ENCODE measurements around the gene SHKBP1. TPM values are rescaled to one million over a fixed set of nuclear protein-coding genes. Genes with fewer than 3 reads are reported as not detected.

The SHKBP1 gene
- total RNA-seq, 1 experiment from 2014 or later = 85.5 TPM

- DNase-seq (ENCODE audit: low spot score) = no peak
- TF ChIP-seq CTCF (conservative IDR thresholded peaks at IDR 0.05; ENCODE audit: low read depth, low read length) = no peak
- no peak for TF ChIP-seq EZH2 (IDR thresholded peaks at IDR 0.05; ENCODE audit: borderline replicate concordance, low read depth, low read length, poor library complexity, severe bottlenecking)
- Histone ChIP-seq H3K9me3 (ENCODE audit: low read depth, low read length, poor library complexity, severe bottlenecking) (no peaks in the 10 kb centered on the region), H3K27ac (ENCODE audit: low read depth, low read length, poor library complexity, severe bottlenecking) (no peak overlapping the region), H3K4me3 (ENCODE audit: low read depth, low read length, poor library complexity, severe bottlenecking) (no peak overlapping the region), H3K4me1 (ENCODE audit: insufficient read depth, low read length, poor library complexity, severe bottlenecking) (peaks cover 23% of the 10 kb centered on the region), H3K27me3 (replicated peaks; ENCODE audit: insufficient read depth, low read depth, low read length, poor library complexity) (no peaks in the 10 kb centered on the region), H3K36me3 (ENCODE audit: insufficient read depth, low read length, poor library complexity, severe bottlenecking) (no peaks in the 10 kb centered on the region)
- CTCF ChIA-PET = no interaction called here
- intact Hi-C loops (cut with micrococcal nuclease; ENCODE audit: unreplicated experiment) = no loop called here
- BruUV-seq (replicated peaks) = TSS peak; percentile 37
- POLR2A ChIA-PET (ENCODE audit: low non-redundant PET) = no interaction called here
Measured at GRCh38 chr19:40608957-40609356, 32.3 kb downstream of the SHKBP1 start.

- no peak for TF ChIP-seq CTCF (conservative IDR thresholded peaks at IDR 0.05; ENCODE audit: low read depth, low read length)
- TF ChIP-seq EZH2 (IDR thresholded peaks at IDR 0.05; ENCODE audit: borderline replicate concordance, low read depth, low read length, poor library complexity, severe bottlenecking) = no peak
- H3K9me3 ChIP-seq (ENCODE audit: low read depth, low read length, poor library complexity, severe bottlenecking) = no peaks in the 10 kb centered on the region
- no peaks in the 10 kb centered on the region for H3K36me3 ChIP-seq (ENCODE audit: insufficient read depth, low read length, poor library complexity, severe bottlenecking)
- BruUV-seq (replicated peaks) = no TSS peak
- ChIA-PET CTCF (interaction anchor here (0.6 kb wide), 1 partner anchor 10 kb away, joined by 5 read pairs; no protein-coding TSS in a partner anchor), POLR2A (ENCODE audit: low non-redundant PET) (no interaction called here)
- peak; percentile 82 for DNase-seq (ENCODE audit: low spot score)
- H3K4me3 ChIP-seq (ENCODE audit: low read depth, low read length, poor library complexity, severe bottlenecking) = peak overlapping the region; percentile 43
- intact Hi-C loops (cut with micrococcal nuclease; ENCODE audit: unreplicated experiment) = no loop called here
- H3K27ac ChIP-seq (ENCODE audit: low read depth, low read length, poor library complexity, severe bottlenecking) = no peak overlapping the region
- peaks cover 31% of the 10 kb centered on the region for H3K4me1 ChIP-seq (ENCODE audit: insufficient read depth, low read length, poor library complexity, severe bottlenecking)
- no peaks in the 10 kb centered on the region for H3K27me3 ChIP-seq (replicated peaks; ENCODE audit: insufficient read depth, low read depth, low read length, poor library complexity)
Measured at GRCh38 chr19:40609561-40610395, 33.1 kb downstream of the SHKBP1 start.

GRCh38 chr19:40610396-40611064, 33.9 kb downstream of the SHKBP1 start:
- no peaks in the 10 kb centered on the region for H3K27me3 ChIP-seq (replicated peaks; ENCODE audit: insufficient read depth, low read depth, low read length, poor library complexity)
- CTCF ChIA-PET = interaction anchor here (0.6 kb wide), 1 partner anchor 9 kb away, joined by 5 read pairs; no protein-coding TSS in a partner anchor

More at GRCh38 chr19:40610396-40611064, 33.9 kb downstream of the SHKBP1 start:
- intact Hi-C loops (cut with micrococcal nuclease; ENCODE audit: unreplicated experiment) = no loop called here
- Histone ChIP-seq H3K27ac (ENCODE audit: low read depth, low read length, poor library complexity, severe bottlenecking) (no peak overlapping the region), H3K4me1 (ENCODE audit: insufficient read depth, low read length, poor library complexity, severe bottlenecking) (peaks cover 31% of the 10 kb centered on the region), H3K4me3 (ENCODE audit: low read depth, low read length, poor library complexity, severe bottlenecking) (peak overlapping the region; percentile 43), H3K9me3 (ENCODE audit: low read depth, low read length, poor library complexity, severe bottlenecking) (no peaks in the 10 kb centered on the region), H3K36me3 (ENCODE audit: insufficient read depth, low read length, poor library complexity, severe bottlenecking) (peaks cover under 1% of the 10 kb centered on the region)
- no peak for DNase-seq (ENCODE audit: low spot score)
- BruUV-seq (replicated peaks) = no TSS peak
- POLR2A ChIA-PET (ENCODE audit: low non-redundant PET) = no interaction called here
- TF ChIP-seq CTCF (conservative IDR thresholded peaks at IDR 0.05; ENCODE audit: low read depth, low read length) (no peak), EZH2 (IDR thresholded peaks at IDR 0.05; ENCODE audit: borderline replicate concordance, low read depth, low read length, poor library complexity, severe bottlenecking) (no peak)
